Embryonic facial prominence (tissue), 1 donor: ENCODE results near the gene BFSP1.

ENCODE experiments used
- DNase-seq: peaks from one replicate; pipeline ENCODE4 v3.0.0-alpha.2; 2016; ENCODE audit errors: extremely low spot score

Gene BFSP1

DNA sequence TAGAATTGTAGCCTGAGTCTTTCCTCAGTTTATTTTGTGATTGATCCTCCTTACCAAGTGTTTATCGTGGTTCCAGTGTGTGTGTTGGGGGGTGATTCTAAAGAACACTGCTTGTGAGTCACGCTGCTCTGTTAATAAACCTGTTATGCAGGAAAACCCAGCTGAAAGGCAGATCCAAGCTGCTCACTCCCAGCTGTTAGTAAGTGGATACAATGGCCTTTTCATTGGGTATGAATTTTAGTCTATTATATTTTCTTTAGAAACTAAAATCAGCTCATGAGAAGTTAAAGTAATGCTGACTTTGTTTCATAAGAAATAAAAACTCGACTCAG is 26.5 kb upstream of the BFSP1 start:
- DNase-seq = no peak

DNA sequence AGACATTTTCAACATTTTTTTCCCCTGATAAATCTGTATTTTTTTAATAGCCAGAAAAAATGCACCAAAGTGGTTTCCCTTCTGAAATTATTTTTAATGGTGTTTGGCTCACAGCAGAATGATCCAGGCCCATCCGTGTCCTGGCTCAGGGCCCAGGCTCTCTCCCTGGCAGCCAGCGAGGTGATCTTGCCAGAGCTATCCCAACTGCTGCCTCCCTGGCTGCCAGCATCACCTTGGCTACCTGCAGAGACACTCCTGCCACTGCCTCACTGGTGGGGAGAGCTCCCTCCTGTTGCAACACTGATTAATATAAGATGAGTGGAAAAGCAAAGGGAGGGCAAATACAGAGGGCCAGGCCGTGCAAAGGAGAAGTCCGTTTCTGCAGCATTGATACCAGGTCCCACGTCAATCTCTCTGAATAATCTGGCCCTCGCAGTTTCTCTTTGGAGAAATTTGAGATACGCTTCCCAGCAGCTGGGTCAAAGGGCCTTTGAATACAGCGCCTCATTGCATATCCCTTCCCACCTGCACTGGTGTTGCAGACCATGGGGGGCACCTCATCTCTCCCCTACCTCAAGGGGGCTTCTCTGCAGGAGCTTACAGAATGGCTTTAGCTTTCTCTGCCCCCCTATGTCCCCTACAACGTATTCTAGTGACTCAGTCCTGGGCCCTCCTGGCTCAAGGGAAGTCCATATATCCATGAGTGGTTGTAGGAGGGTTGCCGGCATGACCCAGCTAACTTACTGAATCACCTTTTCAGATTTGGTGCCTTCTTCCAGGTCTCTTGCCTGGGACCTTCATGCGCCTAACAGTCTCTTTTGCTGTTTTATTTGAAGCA is 25.9 kb upstream of the BFSP1 start:
- no peak for DNase-seq

DNA sequence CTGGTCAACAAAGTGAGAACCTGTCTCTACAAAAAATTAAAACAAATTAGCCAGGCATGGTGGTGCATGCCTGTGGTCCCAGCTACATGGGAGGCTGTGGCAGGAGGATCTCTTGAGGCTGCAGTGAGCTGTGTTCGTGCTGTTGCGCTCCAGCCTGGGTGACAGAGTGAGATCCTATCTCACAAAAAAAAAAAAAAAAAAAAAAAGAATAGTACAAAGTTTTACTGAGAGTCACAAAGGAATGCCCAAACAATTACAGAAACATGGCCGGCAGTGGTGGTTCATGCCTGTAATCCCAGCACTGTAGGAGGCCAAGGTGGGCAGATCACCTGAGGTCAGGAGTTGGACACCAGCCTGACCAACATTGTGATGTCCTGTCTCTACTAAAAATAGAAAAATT is 23.9 kb upstream of the BFSP1 start:
- no peak for DNase-seq

DNA sequence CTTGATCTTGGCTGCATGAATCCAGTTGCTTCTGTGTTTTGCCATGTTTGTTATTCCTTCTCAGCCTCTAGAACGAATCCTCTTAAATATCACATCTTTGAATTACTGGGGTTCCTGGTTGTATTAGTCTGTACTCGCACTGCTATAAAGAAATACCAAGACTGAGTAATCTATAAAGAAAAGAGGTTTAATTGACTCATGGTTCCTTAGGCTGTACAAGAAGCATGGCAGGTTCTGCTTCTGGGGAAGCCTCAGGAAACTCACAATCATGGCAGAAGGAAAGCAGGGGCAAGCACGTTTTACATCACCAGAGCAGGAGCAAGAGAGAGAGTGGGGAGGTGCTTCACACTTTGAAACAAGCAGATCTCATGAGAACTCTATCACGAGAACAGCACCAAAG is 18.0 kb upstream of the BFSP1 start:
- DNase-seq = no peak

DNA sequence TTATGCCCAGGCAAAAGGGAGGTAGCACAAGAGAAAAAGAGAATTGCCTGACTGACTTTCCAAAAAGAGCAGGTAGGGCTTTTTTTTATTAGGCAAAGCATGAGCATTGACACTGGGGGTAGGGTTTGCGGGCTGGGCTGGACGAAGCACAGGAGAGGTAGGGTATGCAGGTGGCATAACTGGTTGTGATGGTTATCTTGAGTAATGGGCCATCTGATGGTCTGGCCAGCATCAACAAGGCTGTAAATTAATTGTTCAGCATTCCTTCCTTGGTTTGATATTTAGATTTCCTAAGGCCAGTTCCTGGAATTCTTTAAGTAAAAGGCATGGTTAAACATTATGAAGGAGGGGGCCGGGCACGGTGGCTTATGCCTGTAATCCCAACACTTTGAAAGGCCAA is 13.9 kb upstream of the BFSP1 start:
- DNase-seq = no peak

DNA sequence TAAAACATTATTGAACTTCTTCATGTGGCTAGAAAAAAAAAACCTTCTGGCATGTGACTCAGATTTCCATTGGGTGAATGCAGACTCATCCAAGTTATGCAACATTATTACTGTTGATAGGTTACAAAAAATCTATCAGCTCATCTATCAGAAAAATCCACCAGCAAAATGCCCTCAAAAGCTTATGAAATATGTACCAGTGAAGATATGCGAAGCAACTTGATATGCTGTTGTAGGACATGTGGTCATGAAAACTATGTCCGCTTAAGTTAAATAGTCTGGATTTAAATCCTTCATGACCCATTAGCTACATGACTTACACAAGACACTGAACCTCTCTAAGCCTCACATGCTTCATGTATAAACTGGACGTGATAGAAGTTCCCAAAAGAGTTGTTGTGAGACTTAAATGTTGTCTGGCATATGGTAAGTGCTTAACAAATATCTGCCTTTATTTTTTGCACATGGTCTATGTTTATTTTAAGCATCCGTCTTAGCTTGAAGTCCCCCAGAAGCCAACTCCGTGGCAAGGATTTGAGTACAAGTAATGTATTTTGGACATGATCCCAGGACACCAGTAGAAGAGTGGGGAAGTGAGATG is 12.5 kb upstream of the BFSP1 start:
- DNase-seq = no peak

DNA sequence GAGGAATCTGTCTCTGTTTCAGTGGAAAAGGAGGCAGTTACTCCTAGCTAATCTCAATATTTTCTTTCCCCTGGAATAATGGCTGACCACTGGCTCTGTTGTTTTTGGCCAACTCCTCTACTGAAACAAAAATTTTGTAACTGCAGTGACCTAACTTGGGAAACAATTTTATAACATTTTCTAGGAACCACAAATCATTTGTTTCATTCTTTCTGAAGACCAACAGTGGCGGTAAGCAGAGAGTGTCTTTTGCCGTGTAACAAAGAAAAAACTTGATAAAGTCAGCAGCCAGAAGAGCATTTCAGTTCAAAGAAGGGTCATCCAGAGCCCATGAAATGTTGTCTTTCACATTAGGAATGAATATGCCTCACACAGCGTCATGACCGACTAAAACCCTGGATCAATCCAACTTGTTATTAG is 11.8 kb upstream of the BFSP1 start:
- no peak for DNase-seq

DNA sequence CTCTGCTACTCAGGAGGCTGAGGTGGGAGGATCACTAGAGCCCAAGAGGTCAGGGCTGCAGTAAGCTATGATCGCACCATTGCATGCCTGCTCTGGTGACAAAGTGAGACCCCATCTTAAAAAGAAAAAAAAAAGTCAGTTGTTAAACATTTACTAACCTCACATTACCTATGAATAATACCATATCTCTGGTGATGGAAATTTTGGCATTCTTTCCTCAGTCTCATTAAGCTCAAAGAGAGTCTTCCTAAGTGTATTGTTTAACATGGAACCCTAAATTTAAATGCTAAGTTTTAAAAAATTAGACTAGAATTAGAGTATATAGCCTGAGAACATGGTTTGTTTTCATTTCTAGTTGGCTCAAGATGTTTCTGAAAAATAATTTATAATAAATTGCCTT is 11.3 kb upstream of the BFSP1 start:
- no peak for DNase-seq

DNA sequence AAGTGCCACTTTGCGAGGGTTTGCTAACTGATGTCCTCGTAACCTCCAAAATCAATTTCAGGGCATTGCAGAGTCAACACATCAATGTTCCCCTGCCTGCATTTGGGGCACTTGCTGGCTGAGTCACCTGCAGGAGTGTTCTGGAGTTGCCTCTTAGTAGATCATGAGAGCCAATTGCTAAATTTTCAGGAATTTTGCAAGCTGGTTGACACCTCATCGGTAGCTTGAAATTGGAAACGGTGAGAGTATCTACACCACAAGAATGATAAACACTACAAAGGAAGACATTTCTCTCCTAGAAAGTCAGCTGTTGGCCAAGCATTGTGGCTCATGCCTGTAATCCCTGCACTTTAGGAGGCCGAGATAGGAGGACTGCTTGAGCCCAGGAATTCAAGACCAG is 10.8 kb upstream of the BFSP1 start:
- no peak for DNase-seq

DNA sequence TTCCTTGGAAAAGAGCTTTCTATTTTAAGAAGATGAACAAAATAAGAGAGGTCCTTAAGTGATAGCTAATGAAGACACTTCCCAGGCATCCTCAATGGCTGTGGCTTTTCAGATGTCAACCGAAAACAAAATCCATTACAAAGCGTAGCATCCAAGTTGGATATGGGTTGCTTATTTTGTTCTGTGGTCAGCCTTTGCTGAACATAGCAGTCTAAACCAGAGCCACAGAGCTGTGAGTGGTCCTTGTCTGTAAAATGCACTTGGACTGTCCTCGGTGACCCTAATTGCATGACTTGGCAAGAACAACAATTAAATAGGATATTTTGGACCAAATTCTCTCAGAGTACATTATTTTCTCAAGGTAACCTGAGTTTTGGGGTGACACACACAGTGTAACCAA is 10.4 kb upstream of the BFSP1 start:
- DNase-seq = no peak

DNA sequence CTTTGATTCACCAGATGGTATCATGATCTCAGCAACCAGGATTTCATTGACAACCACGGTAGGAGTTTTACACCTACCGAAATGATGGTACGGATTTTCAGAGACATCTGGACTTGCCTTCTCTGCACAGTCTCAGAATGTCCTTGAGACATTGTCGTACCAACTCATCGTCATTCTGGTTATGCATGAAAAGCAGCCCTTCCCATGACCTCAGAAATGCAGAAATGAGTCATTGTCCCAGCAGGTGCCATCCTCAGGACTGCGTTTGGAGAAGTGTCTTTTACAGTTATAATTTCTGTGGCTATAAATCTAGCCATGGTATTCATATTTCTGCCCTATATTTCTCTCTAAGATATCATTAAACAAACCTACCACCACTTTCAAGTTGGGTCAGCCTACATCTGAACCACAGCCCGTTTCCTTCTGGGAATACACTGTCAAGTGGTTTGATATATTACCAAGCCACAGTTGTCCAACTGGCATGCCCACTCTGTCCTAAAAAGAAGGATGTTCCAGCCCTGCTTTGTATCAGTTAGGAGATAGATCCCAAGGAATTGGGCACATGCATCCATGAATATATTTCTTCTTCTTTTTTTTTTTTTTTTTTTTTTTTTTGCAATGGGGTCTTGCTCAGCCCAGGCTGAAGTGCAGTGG is 7.5 kb upstream of the BFSP1 start:
- no peak for DNase-seq

DNA sequence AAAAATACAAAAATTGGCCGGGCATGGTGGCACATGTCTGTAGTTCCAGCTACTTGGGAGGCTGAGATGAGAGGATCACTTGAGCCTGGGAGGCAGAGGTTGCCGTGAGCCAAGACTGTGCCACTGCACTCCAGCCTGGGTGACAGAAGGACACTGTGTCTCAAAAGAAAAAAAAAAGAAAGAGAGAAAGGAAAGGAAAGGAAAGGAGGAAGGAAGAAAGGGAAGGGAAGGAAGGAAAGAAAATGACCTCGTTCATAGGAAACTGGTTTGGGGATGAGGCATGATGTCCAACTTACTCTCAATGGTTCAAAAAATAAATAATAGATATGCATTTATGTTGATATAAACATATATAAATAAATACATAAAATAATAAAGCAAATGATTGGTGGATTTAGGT is 6.8 kb upstream of the BFSP1 start:
- DNase-seq = no peak

DNA sequence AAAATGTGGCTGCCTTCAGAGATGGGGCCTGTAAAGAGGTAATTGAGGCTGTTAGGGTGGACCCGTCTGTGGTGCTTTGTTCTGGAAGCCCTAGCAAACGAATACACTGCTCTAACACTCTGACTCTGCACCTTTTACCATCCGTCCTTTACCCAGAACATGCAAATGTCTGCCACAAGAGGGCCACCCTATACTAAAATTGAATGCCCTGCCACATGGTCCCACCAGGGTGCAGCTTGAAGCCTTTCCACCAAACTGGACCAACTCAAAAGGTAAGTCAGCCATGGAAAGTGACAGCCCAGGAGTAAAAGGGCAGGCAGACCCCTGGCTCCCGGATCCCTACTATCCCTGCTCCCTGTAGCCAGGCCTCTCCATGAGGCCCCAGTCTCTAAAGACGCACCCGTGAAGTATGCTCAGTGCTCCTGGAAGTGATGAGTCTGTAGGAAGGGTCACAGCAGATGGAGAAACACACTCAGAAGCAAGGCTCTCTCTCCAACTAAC is 5.8 kb upstream of the BFSP1 start:
- no peak for DNase-seq

DNA sequence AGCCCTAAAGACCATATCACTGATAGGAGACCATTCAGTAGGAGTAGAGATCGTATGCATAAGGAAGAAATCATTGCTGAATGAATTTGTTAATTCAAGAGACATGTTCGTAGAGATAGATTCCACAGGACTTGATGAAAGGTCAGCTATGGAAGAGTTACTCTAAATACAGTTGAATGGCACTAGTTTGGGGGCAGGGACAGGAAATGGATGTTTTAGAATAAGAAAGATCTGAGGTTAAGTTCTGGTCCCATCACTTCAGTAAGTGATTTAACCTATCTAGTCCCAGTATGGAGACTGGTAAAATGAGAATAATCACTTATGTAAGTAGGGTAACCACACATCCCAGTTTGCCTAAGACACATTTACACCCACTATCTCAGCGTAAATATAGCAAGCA is 2.9 kb upstream of the BFSP1 start:
- DNase-seq = no peak

DNA sequence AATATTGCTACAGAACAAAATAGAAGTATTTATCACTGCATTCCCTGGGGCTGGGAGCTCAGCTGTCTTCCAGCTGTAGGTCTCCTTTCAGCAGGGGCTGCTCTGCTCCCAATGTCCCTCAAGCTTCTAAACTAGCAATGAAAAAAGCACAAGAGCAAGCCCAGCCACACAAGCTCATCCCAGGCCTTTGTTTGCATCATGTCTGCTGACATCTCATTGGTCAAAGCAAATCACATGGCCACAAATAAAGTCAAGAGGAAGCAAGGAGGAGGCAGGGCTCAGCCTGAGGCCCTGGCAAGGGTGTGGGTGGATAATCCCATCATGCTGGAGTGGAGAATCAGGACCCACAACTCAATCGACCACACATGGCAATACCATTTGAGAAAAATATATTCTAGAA is 2.2 kb upstream of the BFSP1 start:
- no peak for DNase-seq

DNA sequence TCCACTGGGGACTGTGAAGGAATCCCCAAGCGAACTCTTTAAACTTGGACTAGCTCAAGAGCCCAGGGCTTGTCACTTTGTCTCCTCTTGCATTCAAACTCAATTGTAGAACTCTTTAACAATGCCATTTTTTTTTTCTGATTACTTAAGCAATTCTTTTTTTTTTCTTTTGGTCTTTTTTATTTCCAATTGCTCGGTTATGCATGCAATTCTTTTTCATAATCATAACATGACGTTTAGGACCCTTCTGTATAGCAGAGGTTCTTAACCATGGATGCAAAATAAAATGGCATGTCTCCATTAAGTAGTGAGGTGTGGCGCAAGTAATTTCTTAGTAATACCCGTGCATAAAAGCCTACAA is 466 bp upstream of the BFSP1 start:
- no peak for DNase-seq

DNA sequence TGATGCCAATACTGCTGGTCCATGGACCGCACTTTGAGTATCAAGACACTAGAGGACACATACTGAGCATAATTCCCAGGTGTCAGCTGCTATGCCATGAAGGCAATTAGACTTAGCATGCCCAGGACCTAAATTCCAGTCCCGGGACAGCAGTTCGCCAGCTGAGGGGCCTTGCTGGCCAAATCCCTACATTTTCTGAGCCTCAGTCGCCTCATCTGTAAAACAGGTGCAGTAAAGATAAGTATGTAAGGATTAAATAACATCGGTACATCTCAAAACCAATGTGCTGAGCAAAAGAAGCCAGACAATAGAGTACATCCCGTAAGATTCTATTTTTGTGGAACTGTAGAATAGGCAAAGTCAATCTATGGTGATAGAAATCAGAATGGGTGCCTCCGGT is 1.0 kb downstream of the BFSP1 start:
- no peak for DNase-seq

DNA sequence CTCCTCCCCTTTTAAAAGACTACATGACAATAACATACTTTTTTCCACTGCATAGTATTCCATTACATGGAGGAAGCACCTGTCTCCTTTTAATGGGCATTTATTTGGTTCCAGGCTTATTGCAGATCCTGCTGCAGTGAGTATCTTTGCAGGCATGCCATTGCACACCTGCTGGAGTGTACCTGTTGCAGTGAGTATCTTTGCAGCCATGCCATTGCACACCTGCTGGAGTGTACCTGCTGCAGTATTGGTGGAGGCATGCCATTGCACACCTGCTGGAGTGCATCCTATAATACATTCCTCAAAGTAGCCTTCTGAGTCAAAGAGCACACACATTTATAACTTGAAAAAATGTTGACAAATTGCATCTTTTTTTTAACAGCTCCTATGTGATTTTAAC is 1.6 kb downstream of the BFSP1 start:
- no peak for DNase-seq

DNA sequence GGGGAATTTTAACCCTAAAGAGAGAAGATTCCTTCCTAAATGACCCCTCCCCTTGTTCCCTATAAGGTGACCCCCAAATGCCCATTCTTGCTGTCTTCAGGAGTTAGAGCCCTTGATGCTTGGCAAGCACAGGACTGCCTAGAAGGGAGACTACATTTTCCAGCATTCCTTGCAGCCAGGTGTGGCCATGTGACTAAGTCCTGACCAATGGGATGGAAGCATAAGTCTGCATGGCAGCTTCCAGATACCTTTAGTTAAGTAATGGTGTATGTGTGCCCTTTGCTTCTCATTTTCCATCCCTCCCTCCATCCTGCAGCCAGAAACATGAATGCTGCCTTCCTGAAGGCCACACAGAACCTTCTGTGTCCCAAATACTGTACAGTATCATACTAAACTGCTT is 5.5 kb downstream of the BFSP1 start:
- no peak for DNase-seq

DNA sequence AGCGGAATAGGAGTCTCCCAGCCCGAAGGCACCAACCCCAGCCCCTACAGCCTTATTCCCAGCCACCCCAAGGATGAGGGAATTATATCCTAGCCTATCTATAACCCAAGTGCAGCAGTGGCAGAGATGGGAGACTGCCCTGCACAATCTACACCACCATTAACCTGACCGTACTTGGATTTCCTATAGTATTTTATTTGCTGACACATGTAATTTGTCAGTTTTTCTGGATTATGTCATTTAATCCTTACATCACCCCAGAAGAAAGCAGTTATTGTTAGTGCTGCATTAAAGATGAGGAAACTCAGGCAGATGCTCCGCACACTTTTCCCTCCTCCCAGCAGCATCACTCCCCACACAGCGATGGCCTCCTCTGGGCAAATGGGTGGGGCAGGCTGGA is 6.0 kb downstream of the BFSP1 start:
- DNase-seq = no peak

DNA sequence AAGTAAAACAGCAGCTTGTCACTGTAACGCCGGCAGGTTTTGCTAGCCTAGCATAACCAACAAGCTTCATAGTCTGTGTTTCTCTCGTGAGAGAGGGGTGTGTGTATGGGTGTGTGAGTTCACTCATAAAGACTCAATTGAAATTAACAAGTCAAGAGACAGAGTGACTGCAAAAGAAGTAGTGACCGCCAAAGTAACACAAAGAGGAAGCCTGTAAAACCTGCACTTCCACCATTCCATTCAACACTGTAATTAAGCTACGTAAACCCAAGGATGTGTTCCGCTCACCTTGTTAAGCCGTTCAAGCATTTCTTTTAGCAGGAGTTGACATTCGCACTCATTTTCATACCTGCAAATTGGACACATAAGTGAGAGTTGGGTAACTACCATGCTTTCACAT is 6.6 kb downstream of the BFSP1 start:
- DNase-seq = no peak

DNA sequence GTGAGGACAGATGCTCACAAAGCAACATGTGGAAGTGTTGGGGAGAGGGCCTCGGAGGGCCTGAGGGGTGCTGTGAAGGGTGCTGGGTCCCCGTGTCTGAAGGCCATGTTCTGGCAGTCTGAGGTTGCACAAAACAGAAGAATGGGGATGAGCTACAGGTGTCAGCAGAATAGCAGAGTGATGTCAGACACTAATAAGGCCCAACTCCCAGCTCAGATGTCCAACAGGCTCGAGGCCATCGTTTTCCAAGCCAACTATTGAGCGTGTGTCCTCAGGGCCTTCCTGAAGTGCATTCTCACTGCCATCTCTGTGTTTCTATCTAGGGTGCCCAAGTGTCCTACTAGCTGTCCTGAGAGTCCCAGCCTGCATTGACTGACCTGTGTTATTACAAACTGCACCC is 7.9 kb downstream of the BFSP1 start:
- no peak for DNase-seq

DNA sequence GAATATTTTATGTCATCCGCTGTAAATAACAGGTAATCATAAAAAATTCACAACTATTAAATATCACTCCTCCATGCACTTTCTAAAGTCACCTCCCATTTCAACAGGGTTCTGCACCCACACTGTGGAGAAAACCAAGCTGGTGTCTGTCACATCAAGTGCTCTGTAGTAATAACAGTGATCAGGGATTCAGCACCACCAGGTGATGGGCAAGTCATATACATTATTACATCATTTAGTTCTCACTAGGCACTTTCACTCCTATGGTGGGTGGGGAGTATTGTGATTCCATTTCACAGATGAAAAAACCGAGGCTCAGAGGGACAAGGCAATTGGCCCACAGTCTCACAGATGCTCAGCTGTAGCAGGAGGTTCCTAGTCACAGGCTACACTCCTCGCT is 8.7 kb downstream of the BFSP1 start:
- DNase-seq = no peak
